Upper lobe of right lung (tissue), 1 donor: ENCODE results near the gene COPZ2. TPM values are rescaled to one million over a fixed set of nuclear protein-coding genes. Genes with fewer than 3 reads are reported as not detected.
"Not testable (repeated sequence)": the region's sequence is repeated elsewhere in the genome, so short reads cannot be mapped to it uniquely, and the experiment has no call there.

Experiments used
- ATAC-seq: fragments of 200-7000 bp; cut with Tn5 transposase; one replicate; pipeline ENCODE4 v1.9.1; 2020; ENCODE audit warnings: mild to moderate bottlenecking, moderate library complexity
- DNase-seq: peaks from one replicate; pipeline ENCODE4 v3.0.0-alpha.2; 2020
- H3K27ac ChIP-seq: fragments of 200-600 bp; one replicate; pipeline ENCODE4 v1.8.0; 2022
- H3K27me3 ChIP-seq: fragments of 200-600 bp; one replicate; pipeline ENCODE4 v1.8.0; 2022; ENCODE audit warnings: mild to moderate bottlenecking
- H3K36me3 ChIP-seq: fragments of 200-600 bp; one replicate; pipeline ENCODE4 v1.8.0; 2022
- H3K4me1 ChIP-seq: fragments of 200-600 bp; one replicate; pipeline ENCODE4 v1.8.0; 2022
- H3K4me3 ChIP-seq: fragments of 200-600 bp; one replicate; pipeline ENCODE4 v1.8.0; 2022; ENCODE audit warnings: mild to moderate bottlenecking
- H3K9me3 ChIP-seq: fragments of 200-600 bp; one replicate; pipeline ENCODE4 v1.8.0; 2022
- intact Hi-C: fragments of 100-400 bp; cut with DNase I; formaldehyde crosslinking; loops from one replicate; pipeline ENCODE4 v1.11.0; 2022
- total RNA-seq: library from RNA; stranded (reverse); fragmentation: NEBNext Ultra II Directional; extraction: Animal tissue kit (Norgen Biotek cat#: 25700); gene quantifications from one replicate; pipeline ENCODE4 v1.2.1, GENCODE V29; 2021
- TF ChIP-seq, protein P1 (sequence below): fragments of 200-600 bp; IDR thresholded peaks from one replicate; pipeline ENCODE4 v1.8.0; 2022; ENCODE audit warnings: antibody characterized with exemption
- donor health status: DM: no; HTN: yes; CAD: no; lungs with severe emphysema.

COPZ2 gene
- total RNA-seq, 1 donor from 2014 or later = 24.5 TPM

DNA sequence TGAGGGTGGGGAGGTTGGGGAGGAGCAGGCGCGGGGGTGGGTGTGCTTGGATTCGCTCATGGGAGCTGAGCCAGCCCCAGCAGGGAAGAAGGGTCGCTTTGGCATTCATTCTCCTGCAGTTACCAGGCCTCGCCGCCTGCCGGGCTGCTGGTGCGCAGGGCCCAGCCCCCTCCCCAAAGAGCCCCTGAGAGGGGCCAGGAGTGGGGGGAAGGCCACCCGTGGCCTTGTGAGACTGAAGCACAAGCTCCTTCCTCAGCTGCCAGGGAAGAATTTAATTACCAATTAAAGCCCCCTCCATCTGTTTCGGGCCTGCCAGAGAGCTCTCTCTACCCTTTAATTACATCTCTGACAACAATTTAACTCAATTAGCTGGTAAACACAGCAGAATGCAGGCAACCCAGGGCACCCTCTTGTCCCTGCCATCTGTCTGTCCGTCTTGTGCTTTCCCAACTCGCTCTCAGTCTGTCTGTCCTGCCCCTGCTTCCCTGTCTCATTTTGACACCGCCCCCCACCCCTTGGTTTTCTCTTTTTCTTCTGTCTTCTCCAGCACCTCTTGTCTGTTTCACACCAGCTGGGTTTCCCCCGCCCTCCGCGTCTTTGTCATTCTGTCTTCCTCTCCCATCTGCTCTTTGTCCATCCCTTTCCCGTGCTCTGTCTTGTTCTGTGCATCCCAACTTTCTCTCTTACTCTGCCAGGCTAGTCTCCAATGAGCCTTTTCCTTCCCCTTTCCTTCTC is 34.0 kb downstream of the COPZ2 start:
- H3K4me1 ChIP-seq = peaks cover 16% of the 10 kb centered on the region
- DNase-seq = no peak
- no peak overlapping the region for H3K4me3 ChIP-seq
- intact Hi-C loops = no loop called here
- no peak for ATAC-seq
- H3K27ac ChIP-seq = peak overlapping the region; percentile 78
- no peaks in the 10 kb centered on the region for H3K27me3 ChIP-seq
- TF ChIP-seq, protein P1, sequence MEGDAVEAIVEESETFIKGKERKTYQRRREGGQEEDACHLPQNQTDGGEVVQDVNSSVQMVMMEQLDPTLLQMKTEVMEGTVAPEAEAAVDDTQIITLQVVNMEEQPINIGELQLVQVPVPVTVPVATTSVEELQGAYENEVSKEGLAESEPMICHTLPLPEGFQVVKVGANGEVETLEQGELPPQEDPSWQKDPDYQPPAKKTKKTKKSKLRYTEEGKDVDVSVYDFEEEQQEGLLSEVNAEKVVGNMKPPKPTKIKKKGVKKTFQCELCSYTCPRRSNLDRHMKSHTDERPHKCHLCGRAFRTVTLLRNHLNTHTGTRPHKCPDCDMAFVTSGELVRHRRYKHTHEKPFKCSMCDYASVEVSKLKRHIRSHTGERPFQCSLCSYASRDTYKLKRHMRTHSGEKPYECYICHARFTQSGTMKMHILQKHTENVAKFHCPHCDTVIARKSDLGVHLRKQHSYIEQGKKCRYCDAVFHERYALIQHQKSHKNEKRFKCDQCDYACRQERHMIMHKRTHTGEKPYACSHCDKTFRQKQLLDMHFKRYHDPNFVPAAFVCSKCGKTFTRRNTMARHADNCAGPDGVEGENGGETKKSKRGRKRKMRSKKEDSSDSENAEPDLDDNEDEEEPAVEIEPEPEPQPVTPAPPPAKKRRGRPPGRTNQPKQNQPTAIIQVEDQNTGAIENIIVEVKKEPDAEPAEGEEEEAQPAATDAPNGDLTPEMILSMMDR = no peak
- no peaks in the 10 kb centered on the region for H3K36me3 ChIP-seq
- no peaks in the 10 kb centered on the region for H3K9me3 ChIP-seq

GRCh38 chr17:48002916-48003416 is 34.6 kb downstream of the COPZ2 start:
- H3K4me1 ChIP-seq = peaks cover 16% of the 10 kb centered on the region
- H3K9me3 ChIP-seq = no peaks in the 10 kb centered on the region
- no peak overlapping the region for H3K4me3 ChIP-seq
- H3K27ac ChIP-seq = peak overlapping the region; percentile 78
- H3K27me3 ChIP-seq = no peaks in the 10 kb centered on the region
- intact Hi-C loops = no loop called here
- ATAC-seq = no peak
- no peaks in the 10 kb centered on the region for H3K36me3 ChIP-seq
- DNase-seq = no peak
- TF ChIP-seq, protein P1 = no peak

DNA sequence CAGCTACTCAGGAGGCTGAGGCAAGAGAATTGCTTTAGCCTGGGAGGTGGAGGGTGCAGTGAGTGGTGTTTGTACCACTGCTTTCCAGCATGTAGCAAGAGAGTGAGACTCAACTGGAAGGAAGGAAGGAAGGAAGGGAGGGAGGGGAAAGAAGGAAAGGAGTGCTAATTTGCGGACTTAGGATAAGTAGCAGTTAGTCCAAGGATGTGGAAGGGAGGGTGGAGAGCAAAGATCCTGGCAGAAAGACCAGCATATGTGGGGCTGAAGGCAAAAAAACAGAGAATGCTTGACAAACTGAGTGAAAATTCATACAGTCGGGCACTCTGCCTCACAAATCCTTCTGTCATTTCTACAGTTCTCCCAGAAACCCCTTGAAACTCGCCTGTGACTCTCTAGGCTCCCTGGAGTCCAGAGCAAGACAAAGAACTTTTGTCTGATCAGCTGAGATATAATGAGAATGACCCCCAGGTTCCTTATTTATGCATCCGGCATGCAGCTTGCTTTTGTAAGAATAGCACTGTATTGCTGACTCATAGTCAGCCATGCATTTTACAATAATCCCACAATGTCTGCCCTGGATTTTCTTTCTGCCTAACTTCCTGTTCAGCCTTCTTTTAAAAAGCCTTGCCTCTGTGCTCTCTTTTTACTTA is 35.2 kb downstream of the COPZ2 start:
- no peak overlapping the region for H3K4me3 ChIP-seq
- no peaks in the 10 kb centered on the region for H3K36me3 ChIP-seq
- H3K9me3 ChIP-seq = no peaks in the 10 kb centered on the region
- TF ChIP-seq, protein P1 = no peak
- intact Hi-C loops = no loop called here
- DNase-seq (no peak), ATAC-seq (peak; percentile 75)
- peaks cover 16% of the 10 kb centered on the region for H3K4me1 ChIP-seq
- no peaks in the 10 kb centered on the region for H3K27me3 ChIP-seq
- peak overlapping the region; percentile 78 for H3K27ac ChIP-seq

DNA sequence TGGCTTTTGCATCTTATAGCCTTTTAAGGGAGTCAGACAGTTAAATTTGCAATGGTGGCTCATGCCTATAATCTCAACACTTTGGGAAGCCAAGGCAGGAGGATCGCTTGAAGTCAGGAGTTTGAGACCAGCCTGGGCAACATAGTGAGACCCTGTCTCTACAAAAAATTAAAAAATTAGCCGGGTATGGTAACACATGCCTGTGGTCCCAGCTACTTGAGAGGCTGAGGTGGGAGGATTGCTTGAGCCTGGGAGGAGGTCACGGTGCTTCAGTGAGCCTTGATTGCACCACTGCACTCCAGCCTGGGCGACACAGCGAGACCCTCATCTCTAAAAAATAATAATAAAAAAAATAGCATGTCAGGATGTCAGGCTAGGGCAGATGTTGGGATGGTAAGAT is 35.9 kb downstream of the COPZ2 start:
- ATAC-seq, H3K27me3 ChIP-seq, DNase-seq, H3K9me3 ChIP-seq, intact Hi-C loops, H3K4me3 ChIP-seq, H3K36me3 ChIP-seq: not testable (repeated sequence)
- Histone ChIP-seq H3K4me1 (peaks cover 16% of the 10 kb centered on the region), H3K27ac (peak overlapping the region; percentile 78)

DNA sequence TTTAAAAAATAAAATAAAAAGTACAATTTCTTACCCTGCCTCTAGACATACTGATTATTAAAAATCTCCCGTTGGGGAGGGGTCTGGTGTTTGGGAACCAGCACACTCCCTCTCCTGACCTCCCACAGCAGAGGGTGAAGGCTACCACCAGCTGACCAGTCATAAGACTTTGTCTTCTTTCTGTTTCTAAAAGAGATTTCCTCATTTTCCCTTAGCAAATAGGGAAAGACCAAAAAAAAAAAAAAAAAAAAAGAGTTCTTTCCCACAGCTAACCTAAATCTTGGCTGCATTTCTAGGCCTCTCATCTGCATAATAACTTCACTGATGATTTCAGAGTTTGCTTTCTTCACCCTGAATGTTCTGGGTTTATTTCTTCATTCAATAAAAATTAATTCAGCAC is 36.4 kb downstream of the COPZ2 start:
- Histone ChIP-seq H3K4me3 (no peak overlapping the region), H3K36me3 (no peaks in the 10 kb centered on the region), H3K27me3 (no peaks in the 10 kb centered on the region), H3K9me3 (no peaks in the 10 kb centered on the region), H3K4me1 (peaks cover 16% of the 10 kb centered on the region), H3K27ac (no peak overlapping the region)
- TF ChIP-seq, protein P1 = no peak
- peak; percentile 45 for ATAC-seq
- DNase-seq = no peak
- intact Hi-C loops = no loop called here

DNA sequence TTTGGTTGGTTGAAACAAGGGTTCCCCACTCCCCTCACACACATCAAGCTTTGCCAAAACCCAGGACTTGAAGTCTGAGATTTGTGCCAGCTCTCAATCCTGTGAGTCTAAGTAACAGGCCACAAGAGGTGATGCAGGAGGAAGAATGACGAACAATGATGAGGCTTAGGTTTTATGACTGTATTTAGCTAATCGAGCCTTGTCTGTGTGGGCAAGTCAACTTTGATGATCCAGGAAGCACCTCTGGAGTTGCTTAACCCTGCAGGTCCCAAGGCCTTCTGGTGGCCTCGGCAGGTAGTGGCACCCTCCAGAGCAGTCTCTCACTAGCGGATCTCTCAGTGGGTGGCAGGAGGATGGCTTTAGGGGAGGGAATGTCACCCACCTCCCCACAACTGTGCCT is 38.0 kb downstream of the COPZ2 start:
- no peak for ATAC-seq
- no peaks in the 10 kb centered on the region for H3K9me3 ChIP-seq

More for the DNA sequence above, 38.0 kb downstream of the COPZ2 start:
- DNase-seq = no peak
- Histone ChIP-seq H3K4me1 (peaks cover 16% of the 10 kb centered on the region), H3K36me3 (no peaks in the 10 kb centered on the region), H3K27me3 (no peaks in the 10 kb centered on the region), H3K27ac (no peak overlapping the region), H3K4me3 (no peak overlapping the region)
- intact Hi-C loops = no loop called here
- TF ChIP-seq, protein P1 = no peak
